NCI-H1694 (cell line): Measurements from ENCODE around the gene DYRK2.
A peak's percentile ranks its signal among the peaks of the same experiment; 100 is the strongest.

Experiments
- DNase-seq: peaks from one replicate; lab custom pipeline; 2025; lab: John Stamatoyannopoulos, UW

DYRK2 gene

GRCh38 chr12:67646775-67647174, 1.8 kb upstream of the DYRK2 start:
- DNase-seq = no peak

- DNase-seq = no peak
Observed at GRCh38 chr12:67647181-67647798, 1.3 kb upstream of the DYRK2 start.

GRCh38 chr12:67647799-67648520, 585 bp upstream of the DYRK2 start:
- peak; percentile 58 for DNase-seq

- DNase-seq = no peak
Observed at GRCh38 chr12:67649261-67649569, 670 bp downstream of the DYRK2 start.

GRCh38 chr12:67649570-67650387, 1.2 kb downstream of the DYRK2 start:
- DNase-seq = no peak

- DNase-seq = no peak
Observed at GRCh38 chr12:67650388-67651131, 2.0 kb downstream of the DYRK2 start.

GRCh38 chr12:67651132-67651695, 2.7 kb downstream of the DYRK2 start:
- peak; percentile 18 for DNase-seq

GRCh38 chr12:67655829-67656228, 7.3 kb downstream of the DYRK2 start:
- no peak for DNase-seq

GRCh38 chr12:67656251-67656650, 7.7 kb downstream of the DYRK2 start:
- DNase-seq = no peak

- DNase-seq = no peak
Observed at GRCh38 chr12:67658486-67658885, 9.9 kb downstream of the DYRK2 start.

- no peak for DNase-seq
Observed at GRCh38 chr12:67659292-67659691, 10.7 kb downstream of the DYRK2 start.

- DNase-seq = no peak
Observed at GRCh38 chr12:67661311-67662021, 12.9 kb downstream of the DYRK2 start.

GRCh38 chr12:67662910-67663538, 14.5 kb downstream of the DYRK2 start:
- DNase-seq = peak; percentile 28

- no peak for DNase-seq
Observed at GRCh38 chr12:67664171-67664570, 15.6 kb downstream of the DYRK2 start.

GRCh38 chr12:67665679-67666078, 17.1 kb downstream of the DYRK2 start:
- no peak for DNase-seq

GRCh38 chr12:67666605-67667004, 18.1 kb downstream of the DYRK2 start:
- DNase-seq = no peak

GRCh38 chr12:67667276-67668073, 18.9 kb downstream of the DYRK2 start:
- no peak for DNase-seq

- no peak for DNase-seq
Observed at GRCh38 chr12:67669217-67669933, 20.8 kb downstream of the DYRK2 start.

- DNase-seq = no peak
Observed at GRCh38 chr12:67669934-67670631, 21.5 kb downstream of the DYRK2 start.
